ENCODE data around the gene LRRC4B. TPM values are rescaled to one million over a fixed set of nuclear protein-coding genes. Genes with fewer than 3 reads are reported as not detected.
"Not testable (repeated sequence)": the region's sequence is repeated elsewhere in the genome, so short reads cannot be mapped to it uniquely, and the experiment has no call there.

The LRRC4B gene
- total RNA-seq, 1 donor from 2014 or later: 1.0 TPM

GRCh38 chr19:50576769-50577168, 8.5 kb upstream of the LRRC4B start:
- ATAC-seq (ENCODE audit: poor library complexity); DNase-seq; intact Hi-C loops (cut with DNase I): not testable (repeated sequence)

GRCh38 chr19:50573741-50574461, 5.7 kb upstream of the LRRC4B start:
- intact Hi-C loops (cut with DNase I): no loop called here
- no peak for ATAC-seq (ENCODE audit: poor library complexity)
- no peak for DNase-seq

DNA sequence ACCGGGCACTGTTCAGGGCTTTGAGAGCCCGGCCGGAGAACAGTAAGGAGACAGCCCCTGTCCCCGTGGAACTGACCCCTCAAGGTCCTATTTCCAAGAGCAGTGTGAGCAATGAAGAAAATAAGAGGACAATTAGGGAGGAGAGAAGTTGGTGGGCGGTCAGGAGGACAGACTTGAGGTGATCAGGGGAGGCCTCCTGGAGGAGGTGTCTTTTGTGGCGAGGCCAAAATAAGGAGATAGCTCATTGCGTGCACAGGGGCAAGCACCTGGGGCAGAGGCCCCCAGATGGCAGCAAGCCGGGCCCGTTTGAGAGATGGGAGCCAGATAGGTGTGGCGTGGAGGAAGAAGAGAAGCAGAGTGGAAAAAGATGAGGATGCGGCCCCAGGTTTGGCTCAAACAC, 2.8 kb upstream of the LRRC4B start:
- DNase-seq: no peak
- ATAC-seq (ENCODE audit: poor library complexity): no peak

DNA sequence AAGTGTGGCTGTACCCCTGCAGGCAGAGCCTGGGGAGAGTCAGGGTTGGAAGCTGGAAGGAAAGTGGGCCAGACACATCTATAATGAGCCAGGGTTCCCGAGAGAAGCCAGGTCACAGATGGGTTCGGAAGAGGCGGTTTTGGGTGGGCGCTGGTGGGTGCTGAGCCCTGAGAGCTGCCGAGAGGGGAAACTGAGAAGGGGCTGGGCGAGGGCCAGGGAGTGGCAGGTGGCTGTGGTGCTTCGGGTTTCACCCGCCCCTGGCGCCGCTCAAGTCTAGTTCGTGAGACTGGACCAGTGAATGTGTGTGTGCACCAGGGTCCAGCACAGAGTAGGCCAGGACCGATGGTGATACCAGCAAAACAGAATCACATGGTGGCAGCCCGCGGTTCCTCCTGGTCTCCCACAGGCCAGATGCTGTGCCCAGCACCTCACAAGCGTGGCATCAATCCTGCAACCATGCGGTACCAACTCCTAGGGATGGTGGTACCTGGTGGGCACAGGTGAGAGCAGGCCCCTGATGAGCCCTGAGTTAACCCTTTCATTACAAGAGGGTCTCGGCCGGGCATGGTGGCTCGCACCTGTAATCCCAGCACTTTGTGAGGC, 1.8 kb upstream of the LRRC4B start:
- no peak for DNase-seq
- ATAC-seq (ENCODE audit: poor library complexity): no peak
- intact Hi-C loops (cut with DNase I): no loop called here

More for the DNA sequence above, 2.8 kb upstream of the LRRC4B start:
- intact Hi-C loops (cut with DNase I): no loop called here

GRCh38 chr19:50568728-50569698, 778 bp upstream of the LRRC4B start:
- no peak for ATAC-seq (ENCODE audit: poor library complexity)
- DNase-seq: no peak
- intact Hi-C loops (cut with DNase I): no loop called here

- DNase-seq (no peak), ATAC-seq (ENCODE audit: poor library complexity) (no peak)
- intact Hi-C loops (cut with DNase I): no loop called here
Observed at GRCh38 chr19:50567052-50567841, 988 bp downstream of the LRRC4B start.

GRCh38 chr19:50565984-50566903, 2.0 kb downstream of the LRRC4B start:
- no peak for DNase-seq
- intact Hi-C loops (cut with DNase I): no loop called here
- no peak for ATAC-seq (ENCODE audit: poor library complexity)

GRCh38 chr19:50564229-50565105, 3.8 kb downstream of the LRRC4B start:
- intact Hi-C loops (cut with DNase I): no loop called here
- no peak for ATAC-seq (ENCODE audit: poor library complexity)
- DNase-seq: no peak

DNA sequence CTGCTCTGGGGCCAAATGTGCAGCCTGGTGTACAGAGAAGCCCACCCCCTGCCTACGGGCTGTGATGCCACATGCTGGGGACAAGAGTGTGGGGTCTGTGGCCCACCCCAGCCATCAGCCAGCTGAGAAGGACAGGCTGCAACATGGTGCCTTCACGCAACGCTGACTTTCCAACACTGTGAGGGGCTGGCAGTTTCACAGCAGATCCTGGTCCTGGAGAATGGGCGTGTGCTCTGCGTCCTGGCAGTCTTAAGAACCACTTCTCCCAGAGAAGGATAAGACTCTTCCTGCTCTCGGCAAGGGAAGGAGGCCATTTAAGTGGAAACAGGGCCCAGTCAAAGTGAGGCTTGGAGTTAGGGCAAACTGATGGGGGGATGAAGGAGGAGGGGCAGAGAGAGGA, 4.6 kb downstream of the LRRC4B start:
- no peak for ATAC-seq (ENCODE audit: poor library complexity)
- DNase-seq: no peak
- intact Hi-C loops (cut with DNase I): no loop called here

DNA sequence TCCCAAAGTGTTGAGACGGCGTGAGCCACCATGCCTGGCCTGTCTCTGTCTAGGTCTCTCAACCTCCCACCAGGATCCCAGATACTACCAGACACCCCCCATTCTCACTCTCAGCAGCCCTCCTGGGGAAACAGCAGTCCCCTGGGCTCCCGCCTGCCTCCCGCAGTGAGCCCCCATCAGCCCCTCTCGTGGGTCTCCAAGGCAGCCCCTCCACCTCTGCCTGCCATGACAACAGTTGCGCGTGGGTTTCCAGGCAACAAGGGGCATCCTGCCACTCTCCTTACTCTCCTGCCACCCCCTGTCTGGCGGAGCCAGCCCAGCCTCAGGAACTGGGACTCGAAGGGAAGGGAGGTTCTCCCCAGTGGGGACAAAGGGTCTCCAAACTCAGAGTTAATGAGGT, 5.2 kb downstream of the LRRC4B start:
- no peak for ATAC-seq (ENCODE audit: poor library complexity)
- intact Hi-C loops (cut with DNase I): no loop called here
- no peak for DNase-seq

DNA sequence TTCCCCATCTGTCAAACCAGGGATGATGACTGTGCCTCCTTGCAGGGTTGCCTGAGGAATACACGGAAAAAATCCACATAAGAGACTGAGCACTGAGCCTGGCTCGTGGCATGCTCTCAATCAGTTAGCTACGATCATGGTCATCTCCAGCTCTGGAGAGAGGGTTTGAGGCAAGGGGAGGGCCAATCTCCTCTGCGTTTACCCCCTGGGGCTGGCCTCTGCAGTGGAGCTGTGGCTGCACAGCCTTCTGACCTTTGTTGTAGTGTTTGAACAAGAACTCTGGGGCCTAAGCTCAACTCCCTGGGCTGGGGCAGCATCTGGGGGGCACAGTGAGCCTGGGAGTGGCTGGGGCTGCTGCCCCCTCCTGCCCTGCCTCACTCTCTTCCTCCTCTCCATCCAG, 5.9 kb downstream of the LRRC4B start:
- no peak for DNase-seq
- intact Hi-C loops (cut with DNase I): no loop called here
- no peak for ATAC-seq (ENCODE audit: poor library complexity)

DNA sequence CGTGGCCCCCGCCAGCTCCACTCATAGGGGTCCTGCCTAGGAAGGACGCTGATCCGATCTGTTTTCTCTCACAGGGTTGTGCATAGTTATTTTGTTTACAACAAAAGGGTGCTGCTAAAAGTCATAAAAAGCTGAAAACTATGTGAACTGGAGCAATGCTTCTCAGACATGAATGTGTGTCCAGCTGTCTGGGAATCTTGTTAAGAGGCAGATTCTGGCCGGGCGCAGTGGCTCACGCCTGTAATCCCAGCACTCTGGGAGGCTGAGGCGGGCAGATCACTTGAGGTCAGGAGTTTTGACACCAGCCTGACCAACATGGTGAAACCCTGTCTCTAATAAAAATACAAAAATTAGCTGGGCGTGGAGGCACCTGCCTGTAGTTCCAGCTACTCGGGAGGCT, 8.6 kb downstream of the LRRC4B start:
- intact Hi-C loops (cut with DNase I): no loop called here
- no peak for DNase-seq
- no peak for ATAC-seq (ENCODE audit: poor library complexity)

DNA sequence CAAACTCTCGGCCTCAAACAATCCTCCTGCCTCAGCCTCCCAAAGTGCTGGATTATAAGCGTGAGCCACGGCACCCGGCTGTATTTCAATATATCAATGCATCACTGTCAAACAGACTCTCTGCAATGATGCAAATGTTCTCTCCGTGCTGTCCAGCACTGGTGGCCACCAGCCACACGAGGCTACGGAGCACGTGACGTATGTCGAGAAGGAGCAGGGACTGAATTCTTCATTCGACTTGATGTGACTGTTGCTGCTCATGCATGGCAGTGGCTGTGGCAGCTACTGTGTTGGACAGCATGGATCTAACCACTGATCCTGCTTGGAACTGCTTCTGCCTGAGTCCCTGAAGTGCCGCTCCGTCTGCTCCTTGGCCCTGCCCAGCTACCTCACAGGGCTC, 9.8 kb downstream of the LRRC4B start:
- intact Hi-C loops (cut with DNase I): no loop called here
- ATAC-seq (ENCODE audit: poor library complexity) (no peak), DNase-seq (no peak)

DNA sequence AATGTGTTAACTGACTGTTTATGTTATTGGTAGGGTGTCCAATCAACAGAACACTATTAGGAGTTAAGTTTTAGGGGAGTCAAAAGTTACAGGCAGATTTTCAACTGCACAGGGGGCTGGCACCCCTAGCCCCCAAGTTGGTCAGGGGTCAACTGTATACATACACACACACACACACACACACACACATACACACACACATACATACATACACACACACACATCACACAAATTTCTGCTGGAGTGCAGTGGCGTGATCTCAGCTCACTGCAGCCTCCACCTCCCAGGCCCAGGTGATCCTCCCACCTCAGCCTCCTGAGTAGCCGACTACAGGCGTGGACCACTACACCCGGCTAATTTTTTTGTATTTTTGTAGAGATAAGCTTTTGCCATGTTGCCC, 10.2 kb downstream of the LRRC4B start:
- intact Hi-C loops (cut with DNase I): no loop called here
- no peak for ATAC-seq (ENCODE audit: poor library complexity)
- DNase-seq: no peak

- intact Hi-C loops (cut with DNase I): no loop called here
- ATAC-seq (ENCODE audit: poor library complexity) (no peak), DNase-seq (no peak)
Observed at GRCh38 chr19:50557009-50557613, 11.1 kb downstream of the LRRC4B start.

DNA sequence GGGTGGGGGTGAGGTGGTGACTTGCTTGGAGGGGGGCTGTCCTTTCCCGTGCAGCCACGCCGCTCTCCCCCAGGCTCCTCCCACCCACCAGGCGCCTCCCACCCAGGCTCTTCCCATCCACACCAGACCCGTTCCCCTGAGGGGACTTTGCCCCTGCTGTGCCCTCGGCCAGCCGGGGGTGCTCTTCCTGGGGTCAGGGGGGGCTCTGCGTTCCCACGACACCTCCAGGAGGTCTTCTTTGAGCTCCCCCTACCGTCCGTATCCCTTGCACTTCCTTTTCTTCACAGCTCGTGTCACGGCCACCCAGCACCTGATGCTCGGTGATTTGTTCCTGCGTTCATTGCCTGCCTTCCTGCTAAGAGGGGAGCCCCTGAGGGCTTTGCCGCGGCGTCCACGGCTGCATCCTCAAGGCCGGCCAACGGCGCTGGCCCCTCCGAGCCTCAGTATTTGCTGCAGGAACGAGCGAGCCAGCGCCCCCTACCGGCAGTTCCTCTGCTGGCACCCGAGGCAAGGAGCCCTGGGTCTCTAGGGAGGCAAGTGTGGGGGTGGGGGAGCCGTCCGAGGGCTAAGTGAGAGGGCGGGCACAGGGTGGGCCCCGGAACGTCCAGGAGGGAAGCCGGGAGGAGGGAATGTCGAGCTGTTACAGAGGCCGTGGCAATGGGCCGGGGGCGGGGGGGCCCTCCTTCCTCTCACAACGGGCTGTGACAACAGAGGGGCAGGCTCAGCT, 11.8 kb downstream of the LRRC4B start:
- intact Hi-C loops (cut with DNase I): no loop called here
- peak; percentile 85 for ATAC-seq (ENCODE audit: poor library complexity)
- DNase-seq: peak; percentile 86

All from Right ventricle myocardium superior (tissue), 1 donor.